ENCODE measurements around the gene LRRC43.

DNA sequence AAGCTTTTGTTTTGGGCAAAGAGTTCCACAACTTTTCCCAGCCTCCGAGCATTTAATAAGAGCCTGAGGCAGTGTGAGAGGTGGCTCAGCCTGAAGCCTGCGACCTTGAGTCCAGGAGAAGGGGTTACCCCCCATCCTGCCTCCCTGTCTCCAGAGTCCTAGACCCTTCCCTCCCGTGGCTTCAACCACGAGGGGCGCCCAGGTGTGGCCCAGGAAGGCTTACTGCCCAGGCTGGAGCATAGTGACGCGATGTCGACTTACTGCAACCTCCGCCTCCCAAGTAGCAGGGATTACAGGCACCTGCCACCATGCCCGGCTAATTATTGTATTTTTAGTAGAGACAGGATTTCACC lies 641 bp downstream of the LRRC43 start:
- TF ChIP-seq, protein P1, sequence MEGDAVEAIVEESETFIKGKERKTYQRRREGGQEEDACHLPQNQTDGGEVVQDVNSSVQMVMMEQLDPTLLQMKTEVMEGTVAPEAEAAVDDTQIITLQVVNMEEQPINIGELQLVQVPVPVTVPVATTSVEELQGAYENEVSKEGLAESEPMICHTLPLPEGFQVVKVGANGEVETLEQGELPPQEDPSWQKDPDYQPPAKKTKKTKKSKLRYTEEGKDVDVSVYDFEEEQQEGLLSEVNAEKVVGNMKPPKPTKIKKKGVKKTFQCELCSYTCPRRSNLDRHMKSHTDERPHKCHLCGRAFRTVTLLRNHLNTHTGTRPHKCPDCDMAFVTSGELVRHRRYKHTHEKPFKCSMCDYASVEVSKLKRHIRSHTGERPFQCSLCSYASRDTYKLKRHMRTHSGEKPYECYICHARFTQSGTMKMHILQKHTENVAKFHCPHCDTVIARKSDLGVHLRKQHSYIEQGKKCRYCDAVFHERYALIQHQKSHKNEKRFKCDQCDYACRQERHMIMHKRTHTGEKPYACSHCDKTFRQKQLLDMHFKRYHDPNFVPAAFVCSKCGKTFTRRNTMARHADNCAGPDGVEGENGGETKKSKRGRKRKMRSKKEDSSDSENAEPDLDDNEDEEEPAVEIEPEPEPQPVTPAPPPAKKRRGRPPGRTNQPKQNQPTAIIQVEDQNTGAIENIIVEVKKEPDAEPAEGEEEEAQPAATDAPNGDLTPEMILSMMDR (conservative IDR thresholded peaks at IDR 0.05; ENCODE audit: low read length) = no peak
- TF ChIP-seq EZH2phosphoT487 (IDR thresholded peaks at IDR 0.05; ENCODE audit: borderline replicate concordance, low read depth, low read length) = no peak

Data from OCI-LY7 (cell line).